D721Med (cell line): ENCODE measurements around the gene BEST2.
"Not testable (repeated sequence)": the region's sequence is repeated elsewhere in the genome, so short reads cannot be mapped to it uniquely, and the experiment has no call there.

ENCODE experiments used
- DNase-seq: peaks from one replicate; pipeline ENCODE4 v3.0.0; 2011; ENCODE audit warnings: low spot score; ENCODE audit not compliant: insufficient read length
- FAIRE-seq: peaks from 2 replicates; lab custom pipeline; 2011; peaks lifted over from hg19 to GRCh38; lab: Jason Lieb, UNC
- CTCF ChIP-seq: IDR thresholded peaks from 2 replicates; pipeline ENCODE4 v1.5.1; 2012; ENCODE audit warnings: mild to moderate bottlenecking, control low read depth; ENCODE audit not compliant: insufficient read depth; ENCODE audit errors: missing control alignments

The BEST2 gene

GRCh38 chr19:12797141-12797587 lies 45.6 kb downstream of the BEST2 start:
- FAIRE-seq (no peak), DNase-seq (no peak)
- TF ChIP-seq CTCF: no peak

GRCh38 chr19:12797607-12798006 lies 46.0 kb downstream of the BEST2 start:
- not testable (repeated sequence) for FAIRE-seq, DNase-seq

- no peak for FAIRE-seq
- no peak for TF ChIP-seq CTCF
- no peak for DNase-seq
Measured at GRCh38 chr19:12799742-12800465, 48.3 kb downstream of the BEST2 start.

- DNase-seq (no peak), FAIRE-seq (no peak)
- no peak for TF ChIP-seq CTCF
Measured at GRCh38 chr19:12800466-12800770, 48.8 kb downstream of the BEST2 start.

GRCh38 chr19:12800923-12801465 lies 49.4 kb downstream of the BEST2 start:
- no peak for DNase-seq
- no peak for FAIRE-seq
- TF ChIP-seq CTCF: no peak

GRCh38 chr19:12801466-12802266 lies 50.1 kb downstream of the BEST2 start, which contains the start of the genes PRDX2 and THSD8:
TSS of gene PRDX2 (minus strand) at chr19:12801800. CDS start at chr19:12801261, 539 bp downstream.
TSS of gene THSD8 (plus strand) at chr19:12802069. CDS start at chr19:12802072, 3 bp downstream.
- FAIRE-seq: no peak
- peak; percentile 88 for DNase-seq
- TF ChIP-seq CTCF: no peak

DNA sequence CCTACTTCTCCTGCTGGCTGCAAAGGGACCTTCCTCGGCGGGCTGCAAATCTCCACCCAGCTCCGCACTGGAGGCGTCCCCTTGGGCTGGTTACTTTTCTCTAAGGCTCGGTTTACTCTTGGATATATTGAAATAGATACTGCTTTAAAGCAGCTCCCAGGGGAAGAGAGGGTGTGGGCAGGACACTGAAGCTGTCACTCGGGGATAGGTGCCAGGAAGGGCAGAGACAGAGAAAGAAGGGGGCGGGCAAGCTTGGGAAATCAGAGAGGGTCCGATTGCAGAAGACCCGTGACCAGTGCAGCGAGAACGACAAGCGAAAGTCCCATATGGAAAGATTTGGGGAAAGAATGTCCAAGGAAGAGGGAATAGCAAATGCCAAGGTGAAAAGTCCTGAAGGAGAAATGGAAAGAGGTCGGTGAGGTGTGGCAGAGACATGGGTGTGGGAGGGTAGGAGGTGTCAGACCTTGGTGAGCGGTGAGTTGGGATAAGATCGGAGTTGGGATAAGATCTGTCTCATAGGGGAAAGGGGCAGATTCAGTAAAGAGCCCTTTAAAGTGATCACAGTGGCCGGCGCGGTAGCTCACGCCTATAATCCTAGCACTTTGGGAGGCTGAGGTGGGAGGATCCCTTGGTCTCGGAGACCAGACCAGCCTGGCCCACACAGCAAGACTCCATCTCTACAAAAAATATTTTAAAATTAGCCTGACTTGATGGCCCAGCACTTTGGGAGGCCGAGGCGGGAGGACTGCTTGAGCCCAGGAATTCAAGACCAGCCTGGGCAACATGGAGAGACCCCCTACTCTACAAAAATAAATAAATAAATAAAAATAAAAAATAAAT lies 50.9 kb downstream of the BEST2 start:
- no peak for DNase-seq
- FAIRE-seq: no peak
- no peak for TF ChIP-seq CTCF
